GM18870 (cell line): Measurements from ENCODE around the gene HIPK1.

Experiments used
- ATAC-seq: cut with Tn5 transposase; IDR thresholded peaks from one replicate; pipeline ENCODE4 v1.9.1; 2021; ENCODE audit warnings: moderate library complexity; ENCODE audit not compliant: unreplicated experiment

Gene HIPK1

DNA sequence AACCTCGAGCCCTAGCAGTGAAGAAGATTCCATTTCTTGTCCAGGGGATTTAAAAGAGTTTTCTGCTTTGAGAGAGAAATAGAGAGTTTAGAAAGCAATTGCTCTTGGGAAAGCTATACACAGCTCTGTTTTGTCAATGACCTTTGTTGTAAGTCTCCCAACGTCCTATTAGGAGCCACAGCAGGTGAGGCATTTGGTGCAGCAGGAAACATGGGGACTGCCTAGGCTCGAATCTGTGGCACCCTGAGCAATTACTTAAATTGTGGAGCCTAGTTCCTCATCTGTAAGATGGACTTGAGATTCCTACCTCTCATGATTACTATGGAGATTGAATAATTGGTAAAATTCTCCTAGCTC, 15.8 kb upstream of the HIPK1 start:
- ATAC-seq = no peak

DNA sequence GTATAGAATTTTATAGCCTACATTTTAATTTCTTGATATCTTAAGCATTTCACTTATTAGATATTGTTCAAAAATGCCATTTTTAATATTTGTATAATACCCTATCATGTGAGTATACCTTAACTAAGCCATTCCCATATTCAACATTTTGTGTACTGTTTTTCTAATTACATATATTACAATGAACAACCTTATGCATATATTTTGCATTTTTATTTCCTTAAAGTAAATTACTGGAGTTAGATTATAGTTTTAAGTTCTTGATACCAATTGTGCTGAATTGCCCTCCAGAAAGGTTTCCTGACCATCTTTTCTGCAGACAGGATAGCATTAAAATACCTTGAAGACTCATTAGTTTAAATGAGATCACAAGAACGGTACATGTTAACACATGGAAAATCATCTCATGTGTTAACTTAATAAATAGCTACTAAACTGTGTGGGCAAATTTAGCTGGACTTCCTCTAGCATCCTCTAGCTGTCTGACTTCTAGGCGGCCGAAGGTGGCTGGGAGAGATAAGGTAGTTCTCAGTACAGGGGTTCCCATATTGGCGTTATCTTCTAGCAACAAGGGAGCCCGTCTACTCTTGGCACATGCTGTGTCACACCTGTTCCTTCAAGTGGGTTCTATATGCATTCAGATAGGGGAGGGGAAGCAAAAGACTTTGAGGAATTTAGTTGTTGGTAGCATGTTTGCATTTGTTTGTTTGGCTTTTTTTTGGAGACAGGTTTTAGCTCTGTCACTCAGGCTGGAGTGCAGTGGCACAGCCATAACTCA, 15.0 kb upstream of the HIPK1 start:
- no peak for ATAC-seq

GRCh38 chr1:113916974-113917373, 12.2 kb upstream of the HIPK1 start:
- no peak for ATAC-seq

DNA sequence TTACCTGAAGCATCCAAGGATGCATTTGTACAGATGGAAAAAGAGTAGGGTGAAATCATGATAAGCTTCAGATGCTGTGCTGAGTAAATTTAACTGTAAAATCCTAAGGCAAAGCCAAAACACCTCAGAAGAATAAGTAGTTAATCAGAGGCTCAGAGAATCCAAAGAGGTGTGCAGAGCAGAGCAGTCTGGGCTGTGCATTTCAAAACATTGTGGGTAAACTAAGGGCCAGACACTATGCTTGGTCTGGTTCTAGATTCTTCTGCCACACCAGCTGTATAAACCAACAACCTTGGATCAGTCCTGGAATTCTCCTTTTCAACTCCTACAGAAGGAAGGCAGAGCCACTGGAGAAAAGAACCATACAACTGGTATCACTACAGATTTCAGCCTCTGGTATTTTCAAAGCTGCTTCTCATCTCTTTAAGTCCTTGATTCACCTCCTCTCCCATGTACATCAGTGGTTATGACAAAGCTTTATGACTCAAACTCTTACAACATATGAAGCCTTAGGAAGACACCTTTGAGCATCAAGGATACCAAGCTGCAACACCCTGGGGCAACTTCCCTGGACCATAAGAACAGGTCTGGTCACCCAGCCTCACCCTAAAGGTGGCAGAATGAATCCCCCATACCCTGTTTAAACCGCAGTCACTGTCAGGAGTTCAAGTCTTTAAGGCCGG, 11.6 kb upstream of the HIPK1 start:
- no peak for ATAC-seq

GRCh38 chr1:113918243-113918642, 10.9 kb upstream of the HIPK1 start:
- no peak for ATAC-seq

DNA sequence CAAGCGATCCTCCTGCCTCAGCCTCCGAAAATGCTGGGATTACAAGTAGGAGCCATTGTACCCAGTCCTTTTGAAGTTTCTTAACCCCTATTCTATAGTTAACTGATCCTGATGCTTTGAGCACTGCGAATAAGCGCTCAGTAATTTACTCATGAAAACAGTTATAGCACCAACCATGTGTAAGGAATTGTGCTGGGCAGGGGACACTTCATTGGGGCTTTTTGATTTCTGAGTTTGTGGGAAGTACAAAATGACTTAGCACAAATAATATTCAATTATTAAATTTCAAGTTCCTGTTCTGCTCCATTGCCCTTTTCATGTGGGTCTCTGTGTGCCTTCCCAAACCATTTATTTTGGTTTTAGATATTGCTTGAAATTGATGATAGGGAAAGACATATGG, 6.2 kb upstream of the HIPK1 start:
- ATAC-seq = no peak

DNA sequence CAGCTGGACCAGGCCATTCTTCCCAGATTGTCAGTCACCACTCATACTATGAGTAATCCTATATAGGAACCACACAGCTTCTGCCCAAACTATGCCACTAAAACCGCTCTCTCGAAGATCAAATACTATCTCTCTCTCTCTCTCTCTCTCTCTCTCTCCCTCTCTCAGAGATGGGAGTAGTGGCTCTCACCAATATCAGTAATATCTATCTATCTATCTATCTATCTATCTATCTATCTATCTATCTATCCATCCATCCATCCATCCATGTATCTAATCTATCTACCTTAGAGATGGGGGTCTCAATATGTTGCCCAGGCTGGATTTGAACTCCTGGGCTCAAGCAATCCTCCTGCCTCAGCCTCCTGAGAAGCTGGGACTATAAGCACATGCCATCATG, 4.7 kb upstream of the HIPK1 start:
- no peak for ATAC-seq

- ATAC-seq = no peak
These were observed 765 bp upstream of the HIPK1 start for GRCh38 chr1:113928187-113928930.

GRCh38 chr1:113929750-113930498, 800 bp downstream of the HIPK1 start:
- peak; percentile 24 for ATAC-seq

DNA sequence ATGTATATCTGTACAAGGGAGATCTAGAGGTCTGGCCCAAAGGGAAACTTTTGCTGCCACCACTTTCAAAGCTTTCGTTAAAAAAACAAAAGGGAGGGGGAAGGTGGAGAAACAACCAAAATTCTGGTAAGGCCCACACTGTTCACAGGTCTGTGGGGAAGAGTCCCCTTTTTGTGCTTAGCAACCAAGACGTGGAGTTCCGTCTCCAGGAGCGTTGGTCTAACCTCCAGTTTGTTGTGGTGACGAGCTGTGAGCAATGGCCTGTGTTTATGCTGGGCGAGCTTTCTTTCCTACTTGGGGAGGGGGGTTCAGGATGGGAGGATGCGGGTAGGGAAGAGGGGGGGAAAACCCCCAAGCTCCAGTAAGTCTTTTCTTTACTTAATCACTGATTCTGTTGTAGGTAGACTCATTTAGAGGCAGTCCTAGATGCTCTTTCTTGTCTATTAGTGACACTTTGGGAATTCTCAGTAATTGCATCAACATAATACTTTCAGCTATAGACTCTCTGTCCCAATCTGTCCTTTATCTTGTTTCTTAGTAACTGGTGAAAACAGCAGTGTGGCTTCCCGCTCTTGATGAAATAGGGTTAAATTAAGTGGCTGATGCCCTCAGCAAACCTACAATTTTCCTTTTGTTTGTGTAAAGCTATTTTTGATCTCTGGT, 1.5 kb downstream of the HIPK1 start:
- ATAC-seq = peak; percentile 16

- no peak for ATAC-seq
These were observed 2.3 kb downstream of the HIPK1 start for GRCh38 chr1:113931451-113931851.

DNA sequence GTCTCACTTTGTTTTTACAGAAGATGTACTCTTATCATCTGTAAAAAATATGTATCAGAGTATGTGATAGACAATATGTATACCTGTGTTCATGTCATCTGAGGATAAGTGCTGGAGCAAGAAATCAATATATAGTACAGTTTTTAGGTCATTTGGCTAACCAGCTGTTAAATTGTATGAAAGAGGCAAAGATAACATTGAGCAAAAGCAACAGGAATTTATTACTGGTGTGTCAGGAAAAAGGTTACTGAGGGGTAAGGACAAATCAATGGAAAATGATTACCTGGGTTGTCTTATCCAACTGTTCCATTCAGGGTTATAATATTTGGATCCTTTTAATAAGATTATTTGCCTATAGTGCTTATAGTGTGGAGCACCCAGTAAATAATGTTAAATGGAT, 4.9 kb downstream of the HIPK1 start:
- ATAC-seq = no peak

DNA sequence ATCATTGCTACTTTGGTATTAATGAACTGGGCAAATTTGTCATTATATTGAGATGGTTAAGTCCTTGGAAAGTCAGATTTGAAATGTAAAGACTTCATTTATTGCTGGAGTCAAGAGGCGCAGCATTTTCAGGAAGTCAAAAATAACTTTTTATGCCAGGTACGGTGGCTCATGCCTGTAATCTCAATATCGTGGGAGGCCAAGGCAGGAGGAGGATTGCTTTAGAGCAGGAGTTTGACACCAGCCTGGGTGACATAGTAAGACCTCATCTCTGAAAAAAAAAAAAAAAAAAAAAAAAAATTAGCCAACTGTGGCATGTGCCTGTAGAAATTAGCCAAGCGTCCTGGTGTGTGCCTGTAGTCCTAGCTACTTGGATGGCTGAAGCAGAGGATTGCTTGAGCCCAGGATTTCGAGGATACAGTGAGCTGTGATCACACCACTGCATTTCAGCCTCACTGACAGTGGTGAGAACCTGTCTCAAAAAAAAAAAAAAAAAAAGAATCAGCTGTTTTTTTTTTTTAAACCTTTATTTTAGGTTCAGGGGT, 5.5 kb downstream of the HIPK1 start:
- no peak for ATAC-seq

- ATAC-seq = no peak
These were observed 6.1 kb downstream of the HIPK1 start for GRCh38 chr1:113935176-113935575.

DNA sequence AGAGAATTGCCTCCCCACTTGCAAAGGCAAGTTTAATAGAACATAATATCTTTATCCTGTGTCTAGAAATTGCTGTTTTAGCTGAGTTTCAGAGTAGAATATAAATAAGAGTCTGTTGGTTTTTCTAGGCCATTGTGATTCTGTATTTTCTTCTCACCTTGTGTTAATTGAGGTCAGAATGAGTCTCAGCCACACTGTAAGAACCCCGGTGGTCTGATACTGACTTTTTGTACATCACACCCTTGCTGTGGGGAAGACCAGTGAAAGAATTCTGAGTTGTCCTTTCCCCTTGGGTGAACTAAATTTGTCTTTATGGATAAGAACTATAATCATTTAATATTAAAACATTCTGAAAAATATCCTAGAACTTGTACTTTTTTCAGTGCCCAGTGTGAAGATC, 6.8 kb downstream of the HIPK1 start:
- ATAC-seq = no peak

DNA sequence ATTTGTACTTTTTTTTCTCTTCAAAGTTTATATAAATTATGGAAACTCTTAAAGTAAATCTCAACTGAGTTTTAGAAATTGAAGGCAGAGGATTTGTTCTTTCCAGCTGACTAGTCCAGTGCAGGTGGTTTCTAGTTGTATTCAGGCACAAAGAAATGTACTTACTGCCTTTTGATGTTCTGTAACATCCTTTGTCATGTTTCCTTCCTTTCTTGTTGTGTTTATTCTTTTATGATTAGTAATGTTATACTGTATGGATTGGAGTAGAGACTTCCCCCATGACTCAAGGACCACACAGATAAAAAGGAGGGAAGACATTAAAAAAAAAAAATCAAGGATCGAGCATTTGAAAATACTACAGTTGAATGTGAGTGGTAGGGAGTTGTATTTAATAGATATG, 8.0 kb downstream of the HIPK1 start:
- ATAC-seq = no peak

- ATAC-seq = no peak
These were observed 9.1 kb downstream of the HIPK1 start for GRCh38 chr1:113938192-113938591.

GRCh38 chr1:113940365-113941244, 11.5 kb downstream of the HIPK1 start:
- ATAC-seq = peak; percentile 51

- no peak for ATAC-seq
These were observed 12.1 kb downstream of the HIPK1 start for GRCh38 chr1:113941245-113941559.

DNA sequence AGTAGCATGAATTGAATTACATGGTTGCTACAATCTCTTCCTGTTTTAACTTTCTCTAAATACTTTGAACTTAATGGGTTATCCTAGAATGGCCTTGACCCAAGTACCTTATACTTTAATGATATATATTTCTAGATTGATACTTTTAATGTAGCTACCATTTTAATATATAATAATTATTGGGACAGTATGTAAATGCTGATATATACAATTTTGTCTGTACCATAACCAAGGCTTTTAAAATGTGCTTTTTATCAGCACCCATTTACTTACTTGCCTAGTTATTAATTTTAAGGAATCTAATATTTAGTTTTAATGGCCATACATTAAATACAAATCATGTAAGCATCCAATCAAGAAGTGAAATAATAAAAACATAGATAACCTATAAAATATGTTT, 13.4 kb downstream of the HIPK1 start:
- ATAC-seq = no peak
